Activated T-cell treated with anti-CD3 and anti-CD28 coated beads, Interleukin-2, amount 50 U/mL, for 1 hour (primary cell): ENCODE measurements around the gene PABPC1L2A.
"Not testable (repeated sequence)": the region's sequence is repeated elsewhere in the genome, so short reads cannot be mapped to it uniquely, and the experiment has no call there.

Source experiments
- DNase-seq: peaks from one replicate; pipeline ENCODE4 v3.0.0-alpha.2; 2020

Gene PABPC1L2A

GRCh38 chrX:73079024-73079562, at the start of gene PABPC1L2A:
Gene PABPC1L2A (minus strand): TSS chrX:73079512. CDS start chrX:73079386, 126 bp downstream.
- DNase-seq, result not testable (repeated sequence)

DNA sequence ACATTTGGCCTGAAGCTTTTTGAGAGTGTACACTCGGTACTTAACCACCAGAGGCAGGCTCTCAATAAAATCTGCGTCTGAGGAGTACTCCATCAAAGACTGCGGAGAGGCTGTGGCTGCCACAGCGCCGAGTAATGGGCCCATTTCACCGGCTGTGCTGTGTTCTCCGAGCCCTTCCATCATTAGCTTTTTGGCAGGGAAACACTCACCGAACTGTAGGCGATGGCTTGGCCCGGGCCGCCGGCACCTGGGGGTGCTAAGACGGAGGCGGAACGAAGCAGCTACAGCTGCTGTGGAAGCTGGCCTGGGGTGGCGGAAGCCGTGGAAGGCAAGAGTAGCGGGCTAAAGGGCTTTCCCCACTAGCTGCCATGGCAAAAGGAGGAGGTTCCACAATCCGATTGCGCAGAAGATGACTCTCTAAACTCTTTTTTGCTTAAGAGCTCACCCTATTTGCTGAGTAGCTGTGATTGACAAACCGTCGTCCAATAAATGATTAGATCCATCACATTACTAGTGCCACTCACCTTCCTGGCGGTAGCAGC, 48.5 kb upstream of the PABPC1L2A start:
- no peak for DNase-seq

DNA sequence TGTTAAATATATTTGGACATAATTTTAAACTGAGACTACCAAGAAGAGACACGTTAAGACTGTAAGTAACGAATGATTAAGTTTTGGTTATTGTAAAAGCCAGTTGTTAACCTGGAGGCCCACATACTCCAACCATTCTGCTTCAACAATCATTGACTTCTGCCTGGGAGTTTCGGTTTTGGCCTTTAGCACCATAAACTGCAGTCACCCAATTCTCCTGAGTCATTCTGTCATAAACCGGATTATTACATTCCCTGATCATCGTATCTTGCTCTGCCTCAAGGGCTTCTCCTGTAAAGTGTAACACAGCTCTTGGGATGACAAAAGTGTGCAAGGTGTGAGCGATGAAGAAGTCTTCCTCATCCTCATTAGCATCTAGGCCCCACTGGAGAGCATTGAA, 46.9 kb upstream of the PABPC1L2A start:
- DNase-seq, result no peak

GRCh38 chrX:73099505-73099904, 20.2 kb upstream of the PABPC1L2A start:
- DNase-seq, result not testable (repeated sequence)

DNA sequence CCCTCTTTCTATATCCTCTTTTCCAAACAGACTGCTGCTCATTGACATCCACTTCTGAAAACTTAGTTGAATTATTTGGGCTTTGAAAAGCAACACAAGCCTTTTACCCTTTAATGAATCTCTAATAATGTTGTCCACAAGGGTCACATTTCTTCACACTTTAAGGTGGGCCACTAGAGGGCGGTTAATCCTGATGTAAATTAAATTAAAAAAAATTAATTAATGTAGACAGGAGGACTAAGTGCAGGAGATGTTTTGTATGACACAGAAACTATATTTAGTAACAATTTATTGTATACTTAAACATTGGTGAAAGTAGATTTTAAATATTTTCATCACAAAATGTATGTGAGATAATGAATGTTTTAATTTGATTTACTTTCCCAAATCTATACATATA, 7.5 kb upstream of the PABPC1L2A start:
- not testable (repeated sequence) for DNase-seq

DNA sequence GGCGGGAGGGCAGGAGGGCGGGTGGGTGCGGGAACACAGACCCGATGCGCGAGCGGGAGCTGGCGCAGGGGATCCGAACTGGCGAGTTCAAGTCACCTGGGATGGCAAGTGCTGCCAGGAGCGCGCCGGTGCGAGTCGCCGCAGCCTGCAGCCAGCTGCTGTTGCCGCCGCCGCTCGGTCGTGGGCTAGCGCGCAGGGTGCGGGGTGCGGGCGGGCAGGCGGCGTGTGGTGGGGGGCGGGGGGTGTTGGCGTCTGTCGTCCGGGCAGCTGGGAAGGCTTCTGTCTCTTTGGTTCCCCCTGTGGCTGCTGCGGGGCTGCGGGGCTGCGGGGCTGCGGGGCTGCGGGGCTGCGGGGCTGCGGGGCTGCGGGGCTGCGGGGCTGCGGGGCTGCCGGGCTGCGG, 572 bp upstream of the PABPC1L2A start:
- DNase-seq, result not testable (repeated sequence)

GRCh38 chrX:73078597-73078996, 715 bp downstream of the PABPC1L2A start:
- DNase-seq, result not testable (repeated sequence)

DNA sequence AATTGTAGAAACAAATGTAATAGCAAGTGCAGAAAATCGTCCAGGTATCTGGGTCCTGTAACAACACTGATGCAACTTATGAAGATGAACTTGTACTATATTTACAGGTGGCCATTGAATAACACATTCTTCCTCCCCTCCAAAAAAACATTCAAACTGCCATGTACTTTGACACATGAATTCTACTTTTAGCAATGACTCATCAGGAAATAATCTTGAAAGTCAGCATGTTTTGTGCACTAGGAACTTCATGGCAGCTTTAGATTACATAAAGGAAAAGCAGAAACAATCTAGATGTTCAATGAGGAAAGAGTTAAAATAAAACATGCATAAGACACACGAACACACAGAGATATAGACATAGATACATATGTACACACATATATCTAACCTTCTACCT, 2.5 kb downstream of the PABPC1L2A start:
- no peak for DNase-seq

DNA sequence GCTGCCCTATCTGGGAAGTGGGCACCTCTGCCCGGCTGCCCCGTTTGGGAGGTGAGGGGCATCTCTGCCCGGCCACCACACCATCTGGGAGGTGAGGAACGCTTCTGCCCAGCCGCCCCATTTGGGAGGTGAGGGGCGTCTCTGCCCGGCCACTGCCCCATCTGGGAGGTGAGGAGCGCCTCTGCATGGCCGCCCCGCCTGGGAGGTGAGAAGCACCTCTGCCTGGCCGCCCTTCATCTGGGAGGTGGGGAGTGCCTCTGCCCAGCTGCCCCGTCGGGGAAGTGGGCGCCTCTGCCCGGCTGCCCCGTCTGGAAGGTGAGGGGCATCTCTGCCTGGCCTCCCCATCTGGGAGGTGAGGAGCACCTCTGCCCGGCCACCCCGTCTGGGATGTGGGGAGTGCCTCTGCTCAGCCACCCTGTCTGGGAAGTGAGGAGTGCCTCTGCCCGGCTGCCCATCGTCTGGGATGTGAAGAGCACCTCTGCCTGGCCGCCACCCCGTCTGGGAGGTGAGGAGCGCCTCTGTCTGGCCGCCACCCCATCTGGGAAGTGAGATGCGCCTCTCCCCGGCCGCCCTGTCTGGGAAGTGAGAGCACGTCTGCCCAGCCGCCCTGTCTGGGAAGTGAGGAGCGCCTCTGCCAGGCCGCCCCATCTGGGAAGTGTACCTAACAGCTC, 9.8 kb downstream of the PABPC1L2A start:
- no peak for DNase-seq

DNA sequence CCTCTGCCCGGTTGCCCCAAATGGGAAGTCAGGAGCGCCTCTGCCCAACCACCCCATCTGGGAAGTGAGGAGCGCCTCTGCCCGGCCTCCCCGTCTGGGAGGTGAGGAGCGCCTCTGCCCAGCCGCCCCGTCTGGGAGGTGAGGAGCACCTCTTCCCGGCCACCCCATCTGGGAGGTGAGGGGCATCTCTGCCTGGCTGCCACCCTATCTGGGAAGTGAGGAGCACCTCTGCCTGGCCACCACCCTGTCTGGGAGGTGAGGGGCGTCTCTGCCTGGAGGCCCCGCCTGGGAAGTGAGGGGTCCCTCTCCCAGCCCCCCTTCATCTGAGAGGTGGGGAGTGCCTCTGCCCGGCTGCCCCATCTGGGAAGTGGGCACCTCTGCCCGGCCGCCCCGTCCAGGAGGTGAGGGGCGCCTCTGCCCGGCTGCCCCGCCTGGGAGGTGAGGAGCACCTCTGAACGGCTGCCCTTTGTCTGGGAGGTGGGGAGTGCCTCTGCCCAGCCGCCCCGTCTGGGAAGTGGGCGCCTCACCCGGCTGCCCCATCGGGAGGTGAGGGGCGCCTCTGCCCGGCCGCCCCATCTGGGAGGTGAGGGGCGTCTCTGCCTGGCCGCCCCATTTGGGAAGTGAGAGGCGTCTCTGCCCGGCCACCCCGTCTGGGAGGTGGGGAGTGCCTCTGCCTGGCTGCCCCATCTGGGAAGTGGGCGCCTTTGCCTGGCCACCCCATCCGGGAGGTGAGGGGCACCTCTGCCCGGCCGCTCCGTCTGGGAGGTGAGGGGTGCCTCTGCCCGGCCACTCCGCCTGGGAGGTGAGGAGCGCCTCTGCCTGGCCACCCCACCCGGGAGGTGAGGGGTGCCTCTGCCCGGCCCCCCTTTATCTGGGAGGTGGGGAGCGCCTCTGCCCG, 10.6 kb downstream of the PABPC1L2A start:
- no peak for DNase-seq

GRCh38 chrX:73067761-73068466, 11.4 kb downstream of the PABPC1L2A start:
- not testable (repeated sequence) for DNase-seq

DNA sequence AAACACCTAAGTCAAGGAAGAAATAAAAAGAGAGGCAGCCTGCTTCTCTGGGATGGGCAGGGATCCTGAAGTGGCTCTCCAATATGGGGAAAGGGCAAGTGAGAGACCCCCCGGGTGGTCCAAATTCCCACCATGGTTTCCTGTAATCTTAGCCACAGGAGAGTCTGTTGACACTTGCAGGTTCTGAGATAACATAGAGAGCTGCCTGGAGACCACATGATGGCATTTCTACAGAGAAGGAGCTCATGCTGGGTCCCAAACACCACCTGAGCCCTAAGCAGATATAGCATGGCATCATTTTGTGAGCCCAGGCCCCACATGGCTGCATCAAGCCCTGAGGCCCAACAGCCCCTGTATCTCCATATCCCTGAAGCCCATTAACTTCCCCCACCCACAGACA, 50.4 kb downstream of the PABPC1L2A start:
- no peak for DNase-seq
